ENCODE results near the gene PLEKHM1. TPM values are rescaled to one million over a fixed set of nuclear protein-coding genes. Genes with fewer than 3 reads are reported as not detected.

Gene PLEKHM1
- total and polyA plus RNA-seq, 9 donors, result 13.0 to 38.4 (median 33.5) TPM

GRCh38 chr17:45394564-45394912, 96.0 kb downstream of the PLEKHM1 start:
- no peak for DNase-seq
- intact Hi-C loops (cut with DNase I), result loop anchor here in 2 of 4 donors (10.0 kb wide), 2 partner anchors 200 to 440 kb away; no protein-coding TSS in a partner anchor
- WGBS, 3 donors, result 65 to 68% (median 67%) methylated on average over 4 of the region's 4 CpGs

GRCh38 chr17:45394091-45394490, 96.4 kb downstream of the PLEKHM1 start:
- TF ChIP-seq POLR2A (IDR thresholded peaks at IDR 0.05) (no peak), CTCF (IDR thresholded peaks at IDR 0.05) (no peak), EP300 (IDR thresholded peaks at IDR 0.05) (no peak)
- Histone ChIP-seq H3K27me3 (no peaks in the 10 kb centered on the region), H3K9me3 (no peaks in the 10 kb centered on the region), H3K4me3 (no peak overlapping the region), H3K27ac (no peak overlapping the region), H3K4me1 (ENCODE audit: insufficient read depth) (peaks cover 4% of the 10 kb centered on the region), H3K36me3 (no peaks in the 10 kb centered on the region)
- no peak for DNase-seq
- whole genome bisulfite sequencing, 3 donors, result 78 to 87% (median 82%) methylated on average over 6 of the region's 6 CpGs
- intact Hi-C loops (cut with DNase I), result loop anchor here in 2 of 4 donors (10.0 kb wide), 2 partner anchors 201 to 441 kb away; no protein-coding TSS in a partner anchor

More at GRCh38 chr17:45394564-45394912, 96.0 kb downstream of the PLEKHM1 start:
- H3K9me3 ChIP-seq, result no peaks in the 10 kb centered on the region
- no peak overlapping the region for H3K27ac ChIP-seq
- no peaks in the 10 kb centered on the region for H3K36me3 ChIP-seq
- H3K4me1 ChIP-seq (ENCODE audit: insufficient read depth), result peaks cover 4% of the 10 kb centered on the region
- no peak overlapping the region for H3K4me3 ChIP-seq
- no peaks in the 10 kb centered on the region for H3K27me3 ChIP-seq
- no peak for TF ChIP-seq EP300 (IDR thresholded peaks at IDR 0.05)
- TF ChIP-seq CTCF (IDR thresholded peaks at IDR 0.05), result no peak
- TF ChIP-seq POLR2A (IDR thresholded peaks at IDR 0.05), result no peak

DNA sequence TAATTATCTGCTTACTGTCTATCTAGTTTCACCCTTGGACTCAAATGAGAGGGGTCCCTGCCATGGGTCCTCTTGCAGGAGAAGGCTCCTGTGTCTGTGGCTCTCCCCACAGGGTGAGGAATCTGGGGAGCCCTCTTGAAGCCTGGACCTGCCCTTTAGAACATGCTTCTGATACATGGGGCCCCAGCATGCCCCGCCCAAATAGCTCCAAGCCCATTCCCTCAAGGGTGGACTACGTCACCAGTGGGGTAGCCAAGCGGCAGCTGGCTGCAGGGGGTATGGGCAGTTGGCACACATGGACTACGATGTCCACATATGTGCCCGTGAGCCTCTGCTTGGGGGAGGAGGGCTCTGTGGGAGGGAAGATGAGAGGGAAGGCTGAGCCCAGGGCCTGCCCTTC, 97.1 kb downstream of the PLEKHM1 start:
- Histone ChIP-seq H3K27ac (no peak overlapping the region), H3K36me3 (no peaks in the 10 kb centered on the region), H3K9me3 (no peaks in the 10 kb centered on the region), H3K4me3 (no peak overlapping the region), H3K27me3 (no peaks in the 10 kb centered on the region), H3K4me1 (ENCODE audit: insufficient read depth) (peaks cover 4% of the 10 kb centered on the region)
- TF ChIP-seq POLR2A (IDR thresholded peaks at IDR 0.05) (no peak), EP300 (IDR thresholded peaks at IDR 0.05) (no peak), CTCF (IDR thresholded peaks at IDR 0.05) (no peak)
- intact Hi-C loops (cut with DNase I), result loop anchor here in 2 of 4 donors (10.0 kb wide), 2 partner anchors 201 to 441 kb away; no protein-coding TSS in a partner anchor
- no peak for DNase-seq
- WGBS, 3 donors, result 90 to 94% (median 90%) methylated on average over 5 of the region's 5 CpGs

DNA sequence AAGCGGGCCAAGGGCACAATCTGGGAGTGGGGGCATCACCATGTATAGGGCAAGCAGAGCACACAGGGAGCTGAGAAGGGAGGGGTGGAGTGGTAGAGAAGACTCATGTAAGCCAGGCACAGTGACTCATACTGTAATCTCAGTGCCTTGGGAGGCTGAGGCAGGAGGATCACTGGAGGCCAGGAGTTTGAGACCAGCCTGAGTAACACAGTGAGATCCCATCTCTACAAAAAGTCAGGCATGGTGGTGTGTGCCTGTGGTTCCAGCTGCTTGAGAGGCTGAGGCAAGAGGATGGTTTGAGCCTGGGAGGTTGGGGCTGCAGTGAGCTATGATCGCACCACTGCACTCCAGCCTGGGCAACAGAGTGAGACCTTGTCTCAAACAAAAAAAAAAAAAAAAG, 98.6 kb downstream of the PLEKHM1 start:
- no peak for TF ChIP-seq CTCF (IDR thresholded peaks at IDR 0.05)
- TF ChIP-seq POLR2A (IDR thresholded peaks at IDR 0.05), result no peak
- no peak for TF ChIP-seq EP300 (IDR thresholded peaks at IDR 0.05)
- WGBS, 3 donors, result 93 to 98% (median 95%) methylated on average over 2 of the region's 2 CpGs
- Histone ChIP-seq H3K27ac (no peak overlapping the region), H3K9me3 (no peaks in the 10 kb centered on the region), H3K27me3 (no peaks in the 10 kb centered on the region), H3K4me3 (no peak overlapping the region), H3K4me1 (ENCODE audit: insufficient read depth) (peaks cover 4% of the 10 kb centered on the region), H3K36me3 (no peaks in the 10 kb centered on the region)
- DNase-seq, result no peak
- intact Hi-C loops (cut with DNase I), result loop anchor here in 2 of 4 donors (10.0 kb wide), 2 partner anchors 203 to 443 kb away; no protein-coding TSS in a partner anchor
